ENCODE data around the gene PLA2G2C. TPM values are rescaled to one million over a fixed set of nuclear protein-coding genes. Genes with fewer than 3 reads are reported as not detected.

The PLA2G2C gene
- total and polyA plus RNA-seq, 2 of the 8 experiments (the other 6 are each of a cell fraction or from before 2014, with no cell fraction given): not detected

GRCh38 chr1:20180129-20180843 is 6.0 kb downstream of the PLA2G2C start:
- no peak overlapping the region for H2BK120ac ChIP-seq (replicated peaks; ENCODE audit: low read depth, low read length)
- no peaks in the 10 kb centered on the region for H3K23me2 ChIP-seq (ENCODE audit: low read depth, low read length)
- no peak for FAIRE-seq
- H2BK5ac ChIP-seq (ENCODE audit: low read depth, low read length): no peak overlapping the region
- H3K56ac ChIP-seq (replicated peaks; ENCODE audit: insufficient read length, low read depth, low read length): no peak overlapping the region
- no peaks in the 10 kb centered on the region for H4K20me1 ChIP-seq (replicated peaks in 1 of 2; ENCODE audit: control insufficient read depth in 1 of 2, insufficient read depth in 2 of 2, low read length in 2 of 2)
- H3K9me3 ChIP-seq (ENCODE audit: insufficient read depth in 2 of 2, low read depth in 1 of 2, low read length in 1 of 2): peaks cover 0 to 4% of the 10 kb centered on the region in 2 experiments; a peak in 1 of 4 replicates
- H3K18ac ChIP-seq (ENCODE audit: extremely low read depth, low read length): no peak overlapping the region
- no peak for TF ChIP-seq USF2 (IDR thresholded peaks at IDR 0.05; ENCODE audit: low read length)
- 0 out of 7 replicates have a peak, but pooled peaks cover 0 to under 1% (median 0%) of the 10 kb centered on the region in 4 experiments for H3K4me1 ChIP-seq (replicated peaks in 1 of 4; ENCODE audit: control insufficient read depth in 3 of 4, insufficient read depth in 4 of 4, low read length in 3 of 4)
- WGBS, 2 experiments (ENCODE audit: extremely low coverage in 1 of 2, insufficient coverage in 1 of 2, insufficient read length in 1 of 2, insufficient replicate concordance in 2 of 2, low coverage in 1 of 2, low lambda C conversion rate in 2 of 2, missing lambda C conversion rate in 1 of 2): 87% methylated on average over 6 of the region's 6 CpGs; no CpG with 5 or more reads in 1 of the 2 experiments
- no peak overlapping the region for H4K91ac ChIP-seq (replicated peaks; ENCODE audit: insufficient read length, low read length)
- H3K27me3 ChIP-seq (replicated peaks in 1 of 4; ENCODE audit: control insufficient read depth in 3 of 4, extremely low read depth in 1 of 4, insufficient read depth in 3 of 4, low read length in 3 of 4): peaks cover 0 to 11% (median 5%) of the 10 kb centered on the region in 4 experiments; a peak in 4 of 7 replicates
- ChIA-PET CTCF (ENCODE audit: partially characterized antibody) (interaction anchor here (0.5 to 8.3 kb wide), 12 partner anchors 9 to 306 kb away, joined by 3 to 90 read pairs (median 4); partner anchors contain the start of gene CAMK2N1), POLR2A (ENCODE audit: partially characterized antibody) (no interaction called here)
- H3K4ac ChIP-seq (replicated peaks; ENCODE audit: insufficient read length, low read depth, low read length): no peak overlapping the region
- H2AFZ ChIP-seq (ENCODE audit: low read length): no peak overlapping the region
- H4K8ac ChIP-seq (ENCODE audit: extremely low read depth, insufficient read depth, low read length): no peak overlapping the region
- no peak overlapping the region for H3K27ac ChIP-seq (ENCODE audit: low read depth, low read length)
- H3K23ac ChIP-seq (ENCODE audit: insufficient read length): no peak overlapping the region
- H3K9ac ChIP-seq (replicated peaks in 1 of 4; ENCODE audit: extremely low read depth in 1 of 4, low read depth in 3 of 4, low read length in 3 of 4): no peak overlapping the region
- no peaks in the 10 kb centered on the region; a peak in 1 of 4 replicates for H3K79me2 ChIP-seq (ENCODE audit: control insufficient read depth in 1 of 2, insufficient read depth in 2 of 2, low read length in 2 of 2)
- H3K4me2 ChIP-seq (ENCODE audit: insufficient read depth in 1 of 2, low read depth in 2 of 2, low read length in 2 of 2): no peak overlapping the region
- H4K5ac ChIP-seq (ENCODE audit: insufficient read length, low read depth, low read length): no peak overlapping the region
- no peak overlapping the region for H3K14ac ChIP-seq (ENCODE audit: insufficient read length)
- H2AK5ac ChIP-seq (ENCODE audit: low read depth, low read length): 0 out of 2 replicates have a peak overlapping the region, but pooled peaks have one; percentile 53
- H2BK20ac ChIP-seq (ENCODE audit: low read length): no peak overlapping the region
- no peaks in the 10 kb centered on the region for H3K36me3 ChIP-seq (ENCODE audit: control insufficient read depth in 2 of 4, insufficient read depth in 4 of 4, low read length in 3 of 4)
- H3K79me1 ChIP-seq (ENCODE audit: low read depth, low read length): 0 out of 2 replicates have a peak, but pooled peaks cover 3% of the 10 kb centered on the region
- no peak for DNase-seq (ENCODE audit: low read depth in 1 of 2, low spot score in 2 of 2)
- H2BK15ac ChIP-seq (ENCODE audit: low read length): no peak overlapping the region
- no peak overlapping the region for H3K4me3 ChIP-seq (ENCODE audit: extremely low read depth in 1 of 4, insufficient read depth in 2 of 4, low read depth in 3 of 4, low read length in 4 of 4)
- no peak overlapping the region for H2BK12ac ChIP-seq (ENCODE audit: low read depth, low read length)

All from H1 (cell line).